PC-9 (cell line): ENCODE data around the gene EAF1. TPM values are rescaled to one million over a fixed set of nuclear protein-coding genes. Genes with fewer than 3 reads are reported as not detected.

Experiments
- BruUV-seq: library from RNA; stranded (reverse); fragments of 400-500 nt; replicated peaks from 2 replicates; lab custom pipeline; 2021; lab: Mats Ljungman, UMichigan
- CTCF ChIA-PET: fragments of 300-600 bp; sonication (Branson Sonifier 250); formaldehyde crosslinking; loops from one replicate; lab custom pipeline; 2022; ENCODE audit warnings: antibody characterized with exemption; lab: Charles Lee
- POLR2A ChIA-PET: fragments of 300-600 bp; sonication (Branson Sonifier 250); formaldehyde crosslinking; loops from one replicate; lab custom pipeline; 2022; ENCODE audit warnings: antibody characterized with exemption; ENCODE audit not compliant: unreplicated experiment; lab: Charles Lee
- DNase-seq, 2 experiments: peaks; one replicate each; pipeline versions ENCODE4 v3.0.0 to v3.0.0-alpha.2; 2015 to 2022; ENCODE audit warnings: mixed read lengths in 1 of 2
- H2AFZ ChIP-seq: fragments of 200-600 bp; sonication (generic); 2 replicates; pipeline ENCODE4 v1.8.1; 2017; ENCODE audit warnings: antibody characterized with exemption
- H3F3A ChIP-seq: fragments of 200-600 bp; sonication (generic); 2 replicates; pipeline ENCODE4 v1.8.1; 2017; ENCODE audit warnings: antibody characterized with exemption, mild to moderate bottlenecking, low read depth; ENCODE audit not compliant: insufficient read depth
- H3K27ac ChIP-seq: fragments of 200-600 bp; sonication (generic); 2 replicates; pipeline ENCODE4 v1.6.1; 2016; ENCODE audit warnings: mixed run types
- H3K27me3 ChIP-seq: fragments of 200-600 bp; sonication (generic); 2 replicates; pipeline ENCODE4 v1.6.1; 2016; ENCODE audit warnings: low read depth, mixed run types; ENCODE audit not compliant: insufficient read depth
- H3K36me3 ChIP-seq: fragments of 200-600 bp; sonication (generic); 2 replicates; pipeline ENCODE4 v1.6.1; 2016; ENCODE audit warnings: low read depth, mixed run types
- H3K4me1 ChIP-seq: fragments of 200-600 bp; sonication (generic); replicated peaks from 2 replicates; pipeline ENCODE4 v1.6.1; 2016; ENCODE audit warnings: mixed run types; ENCODE audit not compliant: insufficient read depth
- H3K4me2 ChIP-seq: fragments of 200-600 bp; sonication (generic); 2 replicates; pipeline ENCODE4 v1.6.1; 2017; ENCODE audit warnings: mixed run types
- H3K4me3 ChIP-seq: fragments of 200-600 bp; sonication (generic); 2 replicates; pipeline ENCODE4 v1.6.1; 2016; ENCODE audit warnings: mixed run types
- H3K79me2 ChIP-seq: fragments of 200-600 bp; sonication (generic); 2 replicates; pipeline ENCODE4 v1.6.1; 2017; ENCODE audit warnings: low read depth, mixed run types
- H3K9me2 ChIP-seq: fragments of 200-600 bp; sonication (generic); 2 replicates; pipeline ENCODE4 v1.8.1; 2017; ENCODE audit warnings: mild to moderate bottlenecking; ENCODE audit not compliant: insufficient read depth
- H3K9me3 ChIP-seq: fragments of 200-600 bp; sonication (generic); 2 replicates; pipeline ENCODE4 v1.8.1; 2016; ENCODE audit warnings: low read depth; ENCODE audit not compliant: insufficient read depth
- H4K20me1 ChIP-seq: fragments of 200-600 bp; sonication (generic); 2 replicates; pipeline ENCODE4 v1.8.1; 2017; ENCODE audit not compliant: insufficient read depth
- EZH2 ChIP-seq: fragments of 200-600 bp; sonication (generic); IDR thresholded peaks from 2 replicates; pipeline ENCODE4 v1.8.0; 2017; ENCODE audit warnings: antibody characterized with exemption, low read depth
- intact Hi-C: fragments of 100-400 bp; cut with micrococcal nuclease; formaldehyde crosslinking; loops from one replicate; pipeline ENCODE4 v1.10.0; 2022; ENCODE audit not compliant: unreplicated experiment
- total RNA-seq: library from RNA; stranded (reverse); gene quantifications from 2 replicates; pipeline ENCODE4 v1.2.3, GENCODE V29; 2021
- TF ChIP-seq, protein P1 (sequence below): fragments of 200-600 bp; sonication (generic); conservative IDR thresholded peaks from 2 replicates; pipeline ENCODE4 v1.6.1; 2017; ENCODE audit warnings: mixed run types, antibody characterized with exemption, mild to moderate bottlenecking, moderate library complexity

The EAF1 gene
- total RNA-seq, 1 experiment from 2014 or later: 16.4 TPM

DNA sequence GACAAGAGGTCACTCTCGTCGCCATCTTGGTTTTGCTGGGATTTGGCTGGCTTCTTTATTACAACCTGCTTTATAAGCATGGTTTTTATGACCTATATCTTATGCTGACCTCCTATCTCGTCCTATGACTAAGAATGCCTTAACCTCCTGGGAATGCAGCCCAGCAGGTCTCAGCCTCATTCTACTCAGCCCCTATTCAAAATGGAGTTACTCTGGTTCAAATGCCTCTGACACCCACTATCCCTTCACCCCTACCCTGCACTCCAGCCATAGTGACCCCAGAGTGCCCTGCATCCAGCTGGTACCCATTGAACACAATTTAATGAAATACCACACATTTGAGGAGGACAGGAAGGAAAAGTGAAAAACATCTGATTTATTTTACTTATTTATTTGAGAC lies 23.4 kb upstream of the EAF1 start:
- DNase-seq: peak in 1 of 2 experiments; percentile 11
- Histone ChIP-seq H3K4me3 (no peak overlapping the region), H3K36me3 (no peaks in the 10 kb centered on the region), H3F3A (no peaks in the 10 kb centered on the region), H3K27me3 (no peaks in the 10 kb centered on the region), H2AFZ (no peak overlapping the region), H3K27ac (no peak overlapping the region), H4K20me1 (no peaks in the 10 kb centered on the region), H3K79me2 (no peaks in the 10 kb centered on the region), H3K4me2 (no peak overlapping the region; the same call in 1 of the 2 replicates), H3K4me1 (peaks cover 8% of the 10 kb centered on the region; the same call in 1 of the 2 replicates), H3K9me3 (no peaks in the 10 kb centered on the region), H3K9me2 (no peaks in the 10 kb centered on the region)
- CTCF ChIA-PET: interaction anchor here (0.6 kb wide), 1 partner anchor 198 kb away, joined by 3 read pairs; no protein-coding TSS in a partner anchor
- no peak for TF ChIP-seq EZH2
- TF ChIP-seq, protein P1, sequence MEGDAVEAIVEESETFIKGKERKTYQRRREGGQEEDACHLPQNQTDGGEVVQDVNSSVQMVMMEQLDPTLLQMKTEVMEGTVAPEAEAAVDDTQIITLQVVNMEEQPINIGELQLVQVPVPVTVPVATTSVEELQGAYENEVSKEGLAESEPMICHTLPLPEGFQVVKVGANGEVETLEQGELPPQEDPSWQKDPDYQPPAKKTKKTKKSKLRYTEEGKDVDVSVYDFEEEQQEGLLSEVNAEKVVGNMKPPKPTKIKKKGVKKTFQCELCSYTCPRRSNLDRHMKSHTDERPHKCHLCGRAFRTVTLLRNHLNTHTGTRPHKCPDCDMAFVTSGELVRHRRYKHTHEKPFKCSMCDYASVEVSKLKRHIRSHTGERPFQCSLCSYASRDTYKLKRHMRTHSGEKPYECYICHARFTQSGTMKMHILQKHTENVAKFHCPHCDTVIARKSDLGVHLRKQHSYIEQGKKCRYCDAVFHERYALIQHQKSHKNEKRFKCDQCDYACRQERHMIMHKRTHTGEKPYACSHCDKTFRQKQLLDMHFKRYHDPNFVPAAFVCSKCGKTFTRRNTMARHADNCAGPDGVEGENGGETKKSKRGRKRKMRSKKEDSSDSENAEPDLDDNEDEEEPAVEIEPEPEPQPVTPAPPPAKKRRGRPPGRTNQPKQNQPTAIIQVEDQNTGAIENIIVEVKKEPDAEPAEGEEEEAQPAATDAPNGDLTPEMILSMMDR: no peak
- BruUV-seq: no TSS peak
- POLR2A ChIA-PET: no interaction called here
- intact Hi-C loops: loop anchor here (2.0 to 10.0 kb wide), 4 partner anchors 25 to 479 kb away; partner anchors contain the start of gene CAPN7

DNA sequence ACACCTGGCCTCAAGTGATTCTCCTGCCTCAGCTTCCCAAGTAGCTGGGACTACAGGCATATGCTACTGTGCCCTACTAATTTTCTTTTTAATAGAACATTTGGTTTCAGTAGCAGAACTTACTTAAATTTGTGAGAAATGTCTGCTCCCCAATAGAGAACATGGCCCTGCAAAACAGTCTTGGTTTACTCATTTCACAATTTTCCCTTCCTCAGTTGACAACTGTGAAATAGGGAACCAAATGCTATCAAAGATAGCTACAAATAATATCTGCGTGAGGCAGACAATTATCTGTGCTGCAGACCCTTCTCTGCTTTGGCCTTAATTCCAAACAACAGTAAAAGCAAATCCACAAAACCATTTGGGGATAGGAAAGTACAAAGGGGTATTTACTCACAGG lies 22.6 kb upstream of the EAF1 start:
- H3K27me3 ChIP-seq: no peaks in the 10 kb centered on the region
- H3K27ac ChIP-seq: no peak overlapping the region
- no peaks in the 10 kb centered on the region for H3K79me2 ChIP-seq
- no peak overlapping the region for H3K4me3 ChIP-seq
- H3K4me1 ChIP-seq: peaks cover 8% of the 10 kb centered on the region; the same call in 1 of the 2 replicates
- CTCF ChIA-PET: interaction anchor here (0.6 to 1.7 kb wide), 4 partner anchors 28 to 201 kb away, joined by 3 to 18 read pairs (median 7); no protein-coding TSS in a partner anchor
- H3K9me2 ChIP-seq: no peaks in the 10 kb centered on the region
- H3F3A ChIP-seq: no peaks in the 10 kb centered on the region
- no TSS peak for BruUV-seq
- TF ChIP-seq, protein P1: no peak
- TF ChIP-seq EZH2: no peak
- no peak overlapping the region for H3K4me2 ChIP-seq
- no peak overlapping the region for H2AFZ ChIP-seq
- no peaks in the 10 kb centered on the region for H3K9me3 ChIP-seq
- H3K36me3 ChIP-seq: no peaks in the 10 kb centered on the region
- intact Hi-C loops: loop anchor here (1.0 to 10.0 kb wide), 7 partner anchors 26 to 480 kb away; partner anchors contain the start of gene CAPN7
- no peaks in the 10 kb centered on the region for H4K20me1 ChIP-seq
- POLR2A ChIA-PET: interaction anchor here (0.6 kb wide), 1 partner anchor 65 kb away, joined by 3 read pairs; no protein-coding TSS in a partner anchor
- no peak for DNase-seq

DNA sequence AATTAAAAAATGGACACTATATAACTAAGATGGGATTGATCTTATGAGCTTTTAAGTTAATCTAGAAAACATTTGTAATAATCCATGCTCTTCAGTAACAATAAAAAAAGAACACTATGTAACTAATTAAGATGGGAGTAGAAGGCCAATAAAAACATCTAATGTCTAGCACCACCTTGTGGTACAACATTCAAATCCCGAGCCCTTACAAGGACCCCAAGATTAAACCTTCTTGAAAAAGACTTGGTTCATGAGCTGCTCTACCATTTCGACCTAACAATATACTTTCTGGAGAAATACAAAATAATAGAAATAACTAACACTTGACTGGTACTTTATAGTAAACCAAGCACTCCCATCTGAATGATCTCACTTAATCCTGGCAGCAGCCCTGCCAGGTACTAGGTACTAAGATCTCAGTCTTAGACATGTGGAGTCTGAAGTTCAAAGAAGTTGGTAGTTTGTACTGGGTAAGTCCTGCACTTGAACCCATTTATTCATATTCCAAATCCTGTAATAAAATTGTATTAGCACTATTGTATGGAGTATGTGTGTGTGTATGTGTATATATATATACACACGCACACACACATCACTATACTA lies 21.8 kb upstream of the EAF1 start:
- BruUV-seq: no TSS peak
- Histone ChIP-seq H3K36me3 (peaks cover 3% of the 10 kb centered on the region; the same call in 1 of the 2 replicates), H3K4me2 (no peak overlapping the region), H3K9me3 (no peaks in the 10 kb centered on the region), H3K4me1 (peaks cover 8% of the 10 kb centered on the region; the same call in 1 of the 2 replicates), H4K20me1 (no peaks in the 10 kb centered on the region), H3K27ac (no peak overlapping the region), H3K79me2 (no peaks in the 10 kb centered on the region), H2AFZ (no peak overlapping the region), H3K27me3 (no peaks in the 10 kb centered on the region), H3K4me3 (no peak overlapping the region), H3F3A (no peaks in the 10 kb centered on the region), H3K9me2 (no peaks in the 10 kb centered on the region)
- ChIA-PET POLR2A (interaction anchor here (0.6 kb wide), 2 partner anchors 66 to 139 kb away, joined by 3 read pairs; no protein-coding TSS in a partner anchor), CTCF (interaction anchor here (0.6 to 1.7 kb wide), 6 partner anchors 27 to 202 kb away, joined by 3 to 18 read pairs (median 4); no protein-coding TSS in a partner anchor)
- DNase-seq: no peak
- intact Hi-C loops: loop anchor here (1.0 to 10.0 kb wide), 7 partner anchors 27 to 481 kb away; partner anchors contain the start of gene CAPN7
- TF ChIP-seq EZH2: no peak
- TF ChIP-seq, protein P1: peak; percentile 84
